Stimulated activated CD8-positive, alpha-beta memory T cell treated with anti-CD3 and anti-CD28 coated beads, Interleukin-4, amount 100 ng/mL, for 1 hour (primary cell): ENCODE results near the gene ZNF668.
A peak's percentile ranks its signal among the peaks of the same experiment; 100 is the strongest.

ENCODE experiments used
- DNase-seq, 2 donors: peaks; one replicate each; pipeline ENCODE4 v3.0.0-alpha.2; 2020; ENCODE audit warnings: low read depth in 2 of 2, low spot score in 1 of 2

Gene ZNF668

GRCh38 chr16:31081428-31082351, 7.7 kb upstream of the ZNF668 start:
- no peak for DNase-seq

- DNase-seq, result no peak
Measured at GRCh38 chr16:31080756-31081419, 6.8 kb upstream of the ZNF668 start.

GRCh38 chr16:31080035-31080629, 6.1 kb upstream of the ZNF668 start:
- DNase-seq, result no peak

GRCh38 chr16:31079342-31079944, 5.4 kb upstream of the ZNF668 start:
- no peak for DNase-seq

- no peak for DNase-seq
Measured at GRCh38 chr16:31078597-31079341, 4.7 kb upstream of the ZNF668 start.

GRCh38 chr16:31077592-31078396, 3.8 kb upstream of the ZNF668 start:
- no peak for DNase-seq

GRCh38 chr16:31077024-31077423, 3.0 kb upstream of the ZNF668 start:
- no peak for DNase-seq

- no peak for DNase-seq
Measured at GRCh38 chr16:31076319-31076718, 2.3 kb upstream of the ZNF668 start.

- DNase-seq, result no peak
Measured at GRCh38 chr16:31074814-31075183, 759 bp upstream of the ZNF668 start.

GRCh38 chr16:31073142-31073969, 684 bp downstream of the ZNF668 start:
- DNase-seq, result peak; percentile 68 to 80

- DNase-seq, result no peak
Measured at GRCh38 chr16:31072540-31073141, 1.4 kb downstream of the ZNF668 start.

GRCh38 chr16:31071861-31072260, 2.2 kb downstream of the ZNF668 start:
- no peak for DNase-seq

- no peak for DNase-seq
Measured at GRCh38 chr16:31067342-31067741, 6.7 kb downstream of the ZNF668 start.

GRCh38 chr16:31064882-31065461, 9.1 kb downstream of the ZNF668 start:
- no peak for DNase-seq

GRCh38 chr16:31063843-31064611, 10.0 kb downstream of the ZNF668 start:
- DNase-seq, result no peak

- no peak for DNase-seq
Measured at GRCh38 chr16:31063495-31063842, 10.6 kb downstream of the ZNF668 start.

- DNase-seq, result no peak
Measured at GRCh38 chr16:31061813-31062440, 12.1 kb downstream of the ZNF668 start.
